Skeletal muscle tissue (tissue), 4 donors: ENCODE data around the gene HBQ1. TPM values are rescaled to one million over a fixed set of nuclear protein-coding genes. Genes with fewer than 3 reads are reported as not detected.
A peak's percentile ranks its signal among the peaks of the same experiment; 100 is the strongest.

Experiments used
- H3K27ac ChIP-seq: one replicate; pipeline ENCODE4 v1.7.0; 2013; ENCODE audit warnings: mild to moderate bottlenecking, low read depth, low read length, inconsistent platforms
- H3K27me3 ChIP-seq, 3 donors: one replicate each; pipeline ENCODE4 v1.7.0; 2013; ENCODE audit warnings: low read length in 3 of 3; ENCODE audit not compliant: control insufficient read depth in 3 of 3, insufficient read depth in 3 of 3
- H3K36me3 ChIP-seq, 3 donors: one replicate each; pipeline ENCODE4 v1.7.0; 2013; ENCODE audit warnings: low read length in 3 of 3; ENCODE audit not compliant: control insufficient read depth in 3 of 3, insufficient read depth in 3 of 3
- H3K4me1 ChIP-seq, 3 donors: one replicate each; pipeline ENCODE4 v1.7.0; 2013; ENCODE audit warnings: low read length in 3 of 3, mild to moderate bottlenecking in 3 of 3; ENCODE audit not compliant: control insufficient read depth in 3 of 3, insufficient read depth in 3 of 3
- H3K4me3 ChIP-seq, 3 donors: one replicate each; pipeline ENCODE4 v1.7.0; 2013; ENCODE audit warnings: low read length in 3 of 3
- H3K9ac ChIP-seq, 3 donors: one replicate each; pipeline ENCODE4 v1.7.0; 2013; ENCODE audit warnings: low read length in 3 of 3, mild to moderate bottlenecking in 3 of 3, moderate library complexity in 2 of 3, low read depth in 1 of 3
- H3K9me3 ChIP-seq, 3 donors: one replicate each; pipeline ENCODE4 v1.7.0; 2013; ENCODE audit warnings: low read length in 3 of 3; ENCODE audit not compliant: control insufficient read depth in 3 of 3
- total RNA-seq: library from RNA; depleted of rRNA; stranded (reverse); fragments of >200 nt; gene quantifications from one replicate; pipeline ENCODE4 v1.2.3, GENCODE V29; 2014
- donor health status: Osteomylitis.

The HBQ1 gene
- total RNA-seq, 1 donor from 2014 or later = 14.1 TPM

DNA sequence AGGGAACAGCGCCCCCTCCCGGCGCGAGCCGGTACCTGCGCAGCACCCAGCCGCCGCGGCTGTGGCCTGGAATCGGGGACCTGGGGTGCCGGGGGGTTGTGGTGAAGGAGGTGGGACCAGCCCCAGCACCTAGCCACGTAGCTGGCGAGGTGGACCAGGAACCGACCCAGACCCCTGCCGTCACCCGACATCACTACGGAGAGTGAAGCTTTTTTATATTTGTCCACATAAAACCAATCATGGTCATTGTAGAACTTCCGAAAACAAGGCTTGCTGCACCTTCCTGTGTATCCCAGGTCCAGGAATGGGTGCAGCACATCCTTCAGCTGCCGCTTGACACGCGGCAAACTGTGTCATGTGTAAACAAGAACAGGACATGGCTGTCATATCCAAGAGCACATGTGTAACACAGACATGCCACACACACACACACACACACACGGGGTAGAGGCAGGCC, 1.3 kb downstream of the HBQ1 start:
- no peaks in the 10 kb centered on the region for H3K9me3 ChIP-seq
- no peak overlapping the region for H3K4me3 ChIP-seq
- H3K9ac ChIP-seq = peak overlapping the region in 1 of 3 donors; percentile 33
- no peak overlapping the region for H3K27ac ChIP-seq
- H3K36me3 ChIP-seq = no peaks in the 10 kb centered on the region
- H3K27me3 ChIP-seq = peaks cover 32 to 37% (median 35%) of the 10 kb centered on the region in 3 donors
- peaks cover 8 to 11% (median 10%) of the 10 kb centered on the region in 3 donors for H3K4me1 ChIP-seq

DNA sequence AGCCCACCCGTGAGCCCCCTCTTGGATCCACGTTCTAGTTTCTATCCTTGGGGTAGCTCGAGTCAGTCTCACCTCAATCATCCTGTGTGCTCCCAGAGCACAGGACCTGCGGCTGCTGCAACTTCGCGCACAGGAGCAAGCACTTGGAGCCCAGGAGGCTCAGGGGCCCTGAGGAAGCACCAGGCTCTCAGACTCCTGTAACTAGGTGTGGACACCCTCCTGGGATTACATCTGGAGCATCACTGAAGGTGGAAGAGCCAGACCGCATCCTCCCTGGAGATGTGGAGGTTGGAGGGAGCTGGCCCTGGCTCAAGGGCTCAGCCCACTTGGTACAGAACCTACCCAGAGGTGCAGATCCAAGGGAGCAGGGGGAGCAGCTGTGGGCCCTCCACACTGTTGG, 2.7 kb downstream of the HBQ1 start:
- peaks cover 21 to 29% (median 24%) of the 10 kb centered on the region in 3 donors for H3K27me3 ChIP-seq
- no peak overlapping the region for H3K9ac ChIP-seq
- H3K9me3 ChIP-seq = no peaks in the 10 kb centered on the region
- no peak overlapping the region for H3K27ac ChIP-seq
- peaks cover 4 to 8% (median 7%) of the 10 kb centered on the region in 3 donors for H3K36me3 ChIP-seq
- H3K4me3 ChIP-seq = no peak overlapping the region
- H3K4me1 ChIP-seq = peaks cover 8 to 11% (median 10%) of the 10 kb centered on the region in 3 donors

DNA sequence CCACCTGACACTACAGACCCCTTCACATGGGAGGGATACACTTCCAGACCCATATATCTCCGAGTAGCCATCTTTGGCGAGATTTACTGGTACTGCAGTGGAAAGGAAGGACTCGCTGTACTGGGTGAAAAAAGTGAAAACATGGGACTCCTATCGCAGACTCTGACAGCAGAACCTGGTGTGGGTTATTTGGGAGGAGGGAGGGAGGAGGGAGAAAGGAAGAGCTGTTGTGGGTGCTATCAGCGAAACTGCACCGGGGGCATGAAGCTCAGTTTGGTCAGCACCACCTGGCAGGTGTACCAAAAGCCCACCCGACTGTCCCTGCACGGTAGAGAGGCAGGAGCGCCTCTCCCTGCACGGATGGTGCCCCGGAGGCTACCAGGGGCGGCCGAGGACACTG, 5.0 kb downstream of the HBQ1 start:
- Histone ChIP-seq H3K9me3 (no peaks in the 10 kb centered on the region), H3K36me3 (peaks cover 20 to 28% (median 26%) of the 10 kb centered on the region in 3 donors), H3K9ac (no peak overlapping the region), H3K27me3 (peaks cover 2 to 8% (median 6%) of the 10 kb centered on the region in 3 donors), H3K4me3 (no peak overlapping the region), H3K27ac (no peak overlapping the region), H3K4me1 (peaks cover 8 to 11% (median 10%) of the 10 kb centered on the region in 3 donors)

DNA sequence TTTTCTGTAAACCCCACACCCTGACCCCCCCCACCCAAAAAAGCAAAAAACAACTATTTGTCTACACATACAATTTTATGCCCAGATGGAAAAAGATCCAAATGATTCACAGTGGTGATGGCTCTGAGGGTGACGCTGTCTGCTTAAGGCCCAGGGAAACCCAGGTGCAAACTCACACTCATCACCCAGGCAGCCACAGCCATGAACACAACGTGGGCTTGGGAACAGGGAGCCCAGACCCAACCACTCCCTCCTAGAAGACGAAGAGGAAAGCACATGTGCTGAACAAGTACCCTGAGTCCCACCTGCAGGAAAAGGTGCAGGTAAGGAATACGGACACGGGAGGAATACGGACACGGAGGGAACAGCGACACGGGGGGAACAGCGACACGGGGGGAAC, 5.4 kb downstream of the HBQ1 start:
- Histone ChIP-seq H3K9me3 (no peaks in the 10 kb centered on the region), H3K4me1 (peaks cover 8 to 10% (median 9%) of the 10 kb centered on the region in 3 donors), H3K27ac (no peak overlapping the region), H3K9ac (no peak overlapping the region), H3K36me3 (peaks cover 25 to 32% (median 29%) of the 10 kb centered on the region in 3 donors), H3K27me3 (peaks cover 0 to 7% (median 6%) of the 10 kb centered on the region in 3 donors), H3K4me3 (no peak overlapping the region)

DNA sequence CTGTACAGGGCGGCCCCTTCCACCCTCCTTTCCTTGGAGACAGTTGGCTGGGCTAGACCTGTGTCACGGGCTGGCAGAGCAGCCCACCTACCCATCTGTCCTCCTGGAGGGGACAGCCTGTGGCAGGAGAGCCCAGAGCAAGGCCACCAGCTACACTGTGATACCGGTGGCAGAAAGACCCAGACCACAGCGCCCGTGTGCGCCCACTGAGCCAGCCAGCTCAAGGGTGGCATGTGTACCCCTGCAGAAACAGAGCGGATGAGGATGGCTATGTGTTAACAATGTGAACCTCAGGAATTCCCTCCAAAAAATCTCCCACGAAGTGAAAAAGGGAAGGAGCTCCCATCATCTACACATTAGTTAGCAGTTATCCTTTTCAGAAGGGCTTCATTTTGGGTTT, 7.1 kb downstream of the HBQ1 start:
- Histone ChIP-seq H3K4me1 (no peaks in the 10 kb centered on the region), H3K36me3 (peaks cover 40 to 47% (median 43%) of the 10 kb centered on the region in 3 donors), H3K9ac (no peak overlapping the region), H3K27ac (no peak overlapping the region), H3K27me3 (no peaks in the 10 kb centered on the region), H3K4me3 (no peak overlapping the region), H3K9me3 (no peaks in the 10 kb centered on the region)

DNA sequence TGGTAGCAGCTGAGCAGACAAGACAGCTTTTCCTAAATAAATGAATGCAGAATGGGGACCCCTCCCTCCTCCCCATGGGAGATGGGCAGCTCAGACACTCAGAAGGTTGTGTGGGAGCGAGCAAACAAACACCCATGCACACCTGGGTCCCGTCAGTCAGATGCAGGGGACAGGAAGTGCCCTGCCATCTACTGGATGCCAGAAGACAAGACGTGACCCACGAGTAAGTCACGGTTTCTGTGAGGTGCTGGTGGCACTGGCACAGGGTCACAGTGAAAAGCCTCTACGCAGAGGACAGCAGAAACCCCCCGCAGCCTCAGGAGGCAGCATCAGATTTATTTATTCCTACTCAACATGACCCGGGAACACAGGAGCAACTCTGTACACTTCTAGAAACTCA, 8.4 kb downstream of the HBQ1 start:
- Histone ChIP-seq H3K36me3 (peaks cover 47 to 59% (median 47%) of the 10 kb centered on the region in 3 donors), H3K4me3 (no peak overlapping the region), H3K9ac (no peak overlapping the region), H3K4me1 (no peaks in the 10 kb centered on the region), H3K27me3 (no peaks in the 10 kb centered on the region), H3K27ac (no peak overlapping the region), H3K9me3 (no peaks in the 10 kb centered on the region)

DNA sequence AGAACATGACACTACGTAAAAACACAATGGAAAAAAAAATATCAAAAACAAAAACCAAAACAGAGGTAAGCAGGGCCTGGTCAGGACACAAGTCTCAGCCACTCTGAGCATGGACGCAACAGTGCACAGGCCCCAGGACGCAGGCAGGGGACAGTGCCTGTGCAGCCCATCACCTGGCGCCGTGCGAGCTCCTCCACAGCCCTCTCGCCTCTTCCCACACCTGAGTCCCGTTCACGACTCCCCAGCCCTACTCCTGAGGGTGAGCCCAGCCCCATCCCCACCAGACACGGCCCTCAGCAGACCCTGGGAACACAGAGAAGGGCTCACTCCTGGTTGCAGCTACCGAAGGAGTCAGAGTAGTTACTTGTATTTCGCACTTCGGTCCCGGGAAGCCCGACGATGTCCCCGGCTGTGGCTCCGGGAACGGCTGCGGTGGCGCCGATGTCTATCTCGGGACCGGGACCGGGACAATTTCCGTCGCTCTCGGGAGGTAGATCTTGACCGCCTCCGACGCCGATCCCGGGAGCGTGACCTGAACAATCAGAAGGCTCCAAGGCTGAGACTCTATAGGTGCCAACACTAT, 9.4 kb downstream of the HBQ1 start:
- Histone ChIP-seq H3K9ac (no peak overlapping the region), H3K27me3 (no peaks in the 10 kb centered on the region)

DNA sequence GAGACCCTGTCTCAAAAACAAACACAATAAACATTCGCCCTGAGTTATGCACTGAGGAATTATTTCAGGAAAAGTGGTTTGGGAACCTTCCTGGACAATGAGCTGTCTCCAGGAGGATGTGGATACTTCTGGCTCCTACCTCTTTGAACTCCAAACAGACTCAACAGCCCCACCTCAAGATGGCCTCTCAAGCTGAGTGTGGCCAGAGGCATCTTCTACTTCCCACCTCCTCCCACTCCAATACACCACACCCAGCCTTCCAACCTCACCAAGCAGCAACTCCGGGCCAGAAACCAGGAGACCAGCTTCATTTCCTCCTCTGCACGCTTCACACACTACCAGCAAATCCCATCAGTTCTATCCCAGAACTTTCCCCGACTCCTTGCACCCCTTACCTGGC, 11.6 kb downstream of the HBQ1 start:
- H3K4me3 ChIP-seq = no peak overlapping the region
- no peaks in the 10 kb centered on the region for H3K4me1 ChIP-seq
- H3K27me3 ChIP-seq = no peaks in the 10 kb centered on the region
- H3K27ac ChIP-seq = no peak overlapping the region
- no peak overlapping the region for H3K9ac ChIP-seq
- H3K9me3 ChIP-seq = no peaks in the 10 kb centered on the region
- peaks cover 68 to 82% (median 68%) of the 10 kb centered on the region in 3 donors for H3K36me3 ChIP-seq

More for the DNA sequence above, 9.4 kb downstream of the HBQ1 start:
- Histone ChIP-seq H3K9me3 (no peaks in the 10 kb centered on the region), H3K36me3 (peaks cover 55 to 66% (median 56%) of the 10 kb centered on the region in 3 donors), H3K4me3 (no peak overlapping the region), H3K27ac (no peak overlapping the region), H3K4me1 (no peaks in the 10 kb centered on the region)

DNA sequence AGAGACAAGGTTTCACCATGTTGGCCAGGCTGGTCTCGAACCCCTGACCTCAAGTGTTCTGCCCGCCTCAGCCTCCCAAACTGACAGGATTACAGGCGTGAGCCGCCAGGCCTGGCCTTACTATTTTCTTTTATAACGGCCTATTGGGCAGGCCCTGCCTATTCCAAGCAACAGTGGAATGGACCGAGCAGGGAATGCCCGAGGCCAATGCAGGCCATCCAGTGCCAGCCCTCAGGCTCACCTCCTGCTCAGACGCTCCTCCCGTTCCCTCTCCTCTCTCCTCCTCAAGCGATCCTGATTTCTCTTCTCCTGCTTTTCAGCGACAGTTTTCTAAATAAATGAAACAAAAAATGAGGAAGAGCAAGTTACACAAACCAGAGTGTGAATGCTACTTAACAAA, 12.4 kb downstream of the HBQ1 start:
- Histone ChIP-seq H3K27me3 (no peaks in the 10 kb centered on the region), H3K27ac (no peak overlapping the region), H3K9me3 (no peaks in the 10 kb centered on the region), H3K36me3 (peaks cover 68 to 79% (median 68%) of the 10 kb centered on the region in 3 donors), H3K4me3 (no peak overlapping the region), H3K9ac (no peak overlapping the region), H3K4me1 (no peaks in the 10 kb centered on the region)

DNA sequence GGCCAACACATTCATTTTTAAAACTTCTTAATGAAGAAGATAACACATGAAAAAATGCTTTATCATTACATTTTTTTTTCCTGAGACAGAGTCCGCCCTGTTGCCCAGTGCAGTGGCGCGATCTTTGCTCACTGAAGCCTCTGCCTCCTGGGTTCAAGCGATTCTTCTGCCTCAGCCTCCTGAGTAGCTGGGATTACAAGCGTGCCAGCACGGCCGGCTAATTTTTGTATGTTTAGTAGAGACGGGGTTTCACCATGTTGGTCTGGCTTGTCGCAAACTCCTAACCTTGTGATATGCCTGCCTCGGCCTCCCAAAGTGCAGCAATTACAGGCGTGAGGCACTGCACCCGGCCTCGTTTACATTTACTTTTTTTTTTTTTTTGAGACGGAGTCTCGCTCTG, 13.2 kb downstream of the HBQ1 start:
- H3K9me3 ChIP-seq = no peaks in the 10 kb centered on the region
- H3K4me3 ChIP-seq = no peak overlapping the region
- no peaks in the 10 kb centered on the region for H3K4me1 ChIP-seq
- no peak overlapping the region for H3K9ac ChIP-seq
- no peaks in the 10 kb centered on the region for H3K27me3 ChIP-seq
- H3K27ac ChIP-seq = no peak overlapping the region
- H3K36me3 ChIP-seq = peaks cover 69 to 78% (median 72%) of the 10 kb centered on the region in 3 donors
